ENCODE results near the gene ZAP70. TPM values are rescaled to one million over a fixed set of nuclear protein-coding genes. Genes with fewer than 3 reads are reported as not detected.

The ZAP70 gene
- total RNA-seq, 1 experiment from 2014 or later: not detected

- POLR2A ChIA-PET (ENCODE audit: low non-redundant PET): no interaction called here
- CTCF ChIA-PET: no interaction called here
- intact Hi-C loops (cut with micrococcal nuclease; ENCODE audit: unreplicated experiment): no loop called here
These were observed 582 bp upstream of the ZAP70 start for GRCh38 chr2:97712693-97713295.

GRCh38 chr2:97714084-97714949 lies 941 bp downstream of the ZAP70 start:
- DNase-seq (ENCODE audit: low spot score): no peak
- Histone ChIP-seq H3K36me3 (ENCODE audit: insufficient read depth, low read length, poor library complexity, severe bottlenecking) (no peaks in the 10 kb centered on the region), H3K4me1 (ENCODE audit: insufficient read depth, low read length, poor library complexity, severe bottlenecking) (no peaks in the 10 kb centered on the region), H3K27me3 (replicated peaks; ENCODE audit: insufficient read depth, low read depth, low read length, poor library complexity) (no peaks in the 10 kb centered on the region), H3K4me3 (ENCODE audit: low read depth, low read length, poor library complexity, severe bottlenecking) (no peak overlapping the region), H3K27ac (ENCODE audit: low read depth, low read length, poor library complexity, severe bottlenecking) (no peak overlapping the region), H3K9me3 (ENCODE audit: low read depth, low read length, poor library complexity, severe bottlenecking) (no peaks in the 10 kb centered on the region)
- CTCF ChIA-PET: no interaction called here
- TF ChIP-seq CTCF (conservative IDR thresholded peaks at IDR 0.05; ENCODE audit: low read depth, low read length) (no peak), EZH2 (IDR thresholded peaks at IDR 0.05; ENCODE audit: borderline replicate concordance, low read depth, low read length, poor library complexity, severe bottlenecking) (no peak)
- intact Hi-C loops (cut with micrococcal nuclease; ENCODE audit: unreplicated experiment): no loop called here
- no TSS peak for BruUV-seq (replicated peaks)
- POLR2A ChIA-PET (ENCODE audit: low non-redundant PET): no interaction called here

More at GRCh38 chr2:97712693-97713295, 582 bp upstream of the ZAP70 start:
- H3K27ac ChIP-seq (ENCODE audit: low read depth, low read length, poor library complexity, severe bottlenecking): no peak overlapping the region
- H3K36me3 ChIP-seq (ENCODE audit: insufficient read depth, low read length, poor library complexity, severe bottlenecking): no peaks in the 10 kb centered on the region
- no TSS peak for BruUV-seq (replicated peaks)
- DNase-seq (ENCODE audit: low spot score): no peak
- TF ChIP-seq EZH2 (IDR thresholded peaks at IDR 0.05; ENCODE audit: borderline replicate concordance, low read depth, low read length, poor library complexity, severe bottlenecking) (no peak), CTCF (conservative IDR thresholded peaks at IDR 0.05; ENCODE audit: low read depth, low read length) (no peak)
- no peaks in the 10 kb centered on the region for H3K9me3 ChIP-seq (ENCODE audit: low read depth, low read length, poor library complexity, severe bottlenecking)
- no peak overlapping the region for H3K4me3 ChIP-seq (ENCODE audit: low read depth, low read length, poor library complexity, severe bottlenecking)
- no peaks in the 10 kb centered on the region for H3K4me1 ChIP-seq (ENCODE audit: insufficient read depth, low read length, poor library complexity, severe bottlenecking)
- no peaks in the 10 kb centered on the region for H3K27me3 ChIP-seq (replicated peaks; ENCODE audit: insufficient read depth, low read depth, low read length, poor library complexity)

- DNase-seq (ENCODE audit: low spot score): no peak
- H3K36me3 ChIP-seq (ENCODE audit: insufficient read depth, low read length, poor library complexity, severe bottlenecking): no peaks in the 10 kb centered on the region
- CTCF ChIA-PET: no interaction called here
- POLR2A ChIA-PET (ENCODE audit: low non-redundant PET): no interaction called here
- no peak overlapping the region for H3K27ac ChIP-seq (ENCODE audit: low read depth, low read length, poor library complexity, severe bottlenecking)
- no peaks in the 10 kb centered on the region for H3K27me3 ChIP-seq (replicated peaks; ENCODE audit: insufficient read depth, low read depth, low read length, poor library complexity)
- TF ChIP-seq CTCF (conservative IDR thresholded peaks at IDR 0.05; ENCODE audit: low read depth, low read length): no peak
- TF ChIP-seq EZH2 (IDR thresholded peaks at IDR 0.05; ENCODE audit: borderline replicate concordance, low read depth, low read length, poor library complexity, severe bottlenecking): no peak
- no peak overlapping the region for H3K4me3 ChIP-seq (ENCODE audit: low read depth, low read length, poor library complexity, severe bottlenecking)
- no peaks in the 10 kb centered on the region for H3K9me3 ChIP-seq (ENCODE audit: low read depth, low read length, poor library complexity, severe bottlenecking)
- intact Hi-C loops (cut with micrococcal nuclease; ENCODE audit: unreplicated experiment): no loop called here
- H3K4me1 ChIP-seq (ENCODE audit: insufficient read depth, low read length, poor library complexity, severe bottlenecking): no peaks in the 10 kb centered on the region
- BruUV-seq (replicated peaks): no TSS peak
These were observed 1.7 kb downstream of the ZAP70 start for GRCh38 chr2:97714950-97715652.

All from A673 (cell line).